HL-60 (cell line): ENCODE measurements around the gene NR2C1.

Experiments
- GABPA ChIP-seq: IDR thresholded peaks from 2 replicates; pipeline ENCODE4 v1.6.1; 2012; ENCODE audit warnings: low read depth
- POLR2AphosphoS5 ChIP-seq: IDR thresholded peaks from 2 replicates; pipeline ENCODE4 v1.6.1; 2012; ENCODE audit warnings: low read depth
- SPI1 ChIP-seq: IDR thresholded peaks from 2 replicates; pipeline ENCODE4 v1.6.1; 2012; ENCODE audit warnings: low read depth, mild to moderate bottlenecking, borderline replicate concordance
- TF ChIP-seq, protein P1 (sequence below): IDR thresholded peaks from one replicate; pipeline ENCODE4 v1.5.1; 2011; ENCODE audit warnings: low read length, control low read depth, inconsistent platforms; ENCODE audit not compliant: insufficient read depth
- TF ChIP-seq, protein P2 (sequence below): IDR thresholded peaks from 2 replicates; pipeline ENCODE4 v1.6.1; 2012; ENCODE audit warnings: low read depth; ENCODE audit not compliant: insufficient replicate concordance

DNA sequence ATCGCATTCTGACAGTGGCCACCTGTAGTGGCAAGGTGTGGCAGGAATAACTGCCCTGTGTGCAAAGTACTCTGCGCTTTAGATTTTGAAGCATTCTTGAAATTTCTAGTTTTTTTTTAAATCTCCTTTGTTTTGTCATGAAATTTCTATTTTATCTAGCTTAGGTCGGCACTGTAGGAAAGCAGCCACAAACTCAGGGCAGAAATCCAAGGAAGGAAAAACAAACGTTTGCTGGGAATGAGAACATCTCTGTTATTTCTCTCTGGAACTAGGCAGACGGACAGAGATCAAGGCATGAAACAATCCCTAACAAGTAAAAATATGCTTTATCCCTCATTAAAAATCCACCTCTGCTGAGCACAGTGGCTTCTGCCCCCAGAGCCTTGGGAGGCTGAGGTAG is 1.3 kb upstream of the NR2C1 start:
- TF ChIP-seq, protein P1, sequence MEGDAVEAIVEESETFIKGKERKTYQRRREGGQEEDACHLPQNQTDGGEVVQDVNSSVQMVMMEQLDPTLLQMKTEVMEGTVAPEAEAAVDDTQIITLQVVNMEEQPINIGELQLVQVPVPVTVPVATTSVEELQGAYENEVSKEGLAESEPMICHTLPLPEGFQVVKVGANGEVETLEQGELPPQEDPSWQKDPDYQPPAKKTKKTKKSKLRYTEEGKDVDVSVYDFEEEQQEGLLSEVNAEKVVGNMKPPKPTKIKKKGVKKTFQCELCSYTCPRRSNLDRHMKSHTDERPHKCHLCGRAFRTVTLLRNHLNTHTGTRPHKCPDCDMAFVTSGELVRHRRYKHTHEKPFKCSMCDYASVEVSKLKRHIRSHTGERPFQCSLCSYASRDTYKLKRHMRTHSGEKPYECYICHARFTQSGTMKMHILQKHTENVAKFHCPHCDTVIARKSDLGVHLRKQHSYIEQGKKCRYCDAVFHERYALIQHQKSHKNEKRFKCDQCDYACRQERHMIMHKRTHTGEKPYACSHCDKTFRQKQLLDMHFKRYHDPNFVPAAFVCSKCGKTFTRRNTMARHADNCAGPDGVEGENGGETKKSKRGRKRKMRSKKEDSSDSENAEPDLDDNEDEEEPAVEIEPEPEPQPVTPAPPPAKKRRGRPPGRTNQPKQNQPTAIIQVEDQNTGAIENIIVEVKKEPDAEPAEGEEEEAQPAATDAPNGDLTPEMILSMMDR = no peak
- TF ChIP-seq, protein P2, sequence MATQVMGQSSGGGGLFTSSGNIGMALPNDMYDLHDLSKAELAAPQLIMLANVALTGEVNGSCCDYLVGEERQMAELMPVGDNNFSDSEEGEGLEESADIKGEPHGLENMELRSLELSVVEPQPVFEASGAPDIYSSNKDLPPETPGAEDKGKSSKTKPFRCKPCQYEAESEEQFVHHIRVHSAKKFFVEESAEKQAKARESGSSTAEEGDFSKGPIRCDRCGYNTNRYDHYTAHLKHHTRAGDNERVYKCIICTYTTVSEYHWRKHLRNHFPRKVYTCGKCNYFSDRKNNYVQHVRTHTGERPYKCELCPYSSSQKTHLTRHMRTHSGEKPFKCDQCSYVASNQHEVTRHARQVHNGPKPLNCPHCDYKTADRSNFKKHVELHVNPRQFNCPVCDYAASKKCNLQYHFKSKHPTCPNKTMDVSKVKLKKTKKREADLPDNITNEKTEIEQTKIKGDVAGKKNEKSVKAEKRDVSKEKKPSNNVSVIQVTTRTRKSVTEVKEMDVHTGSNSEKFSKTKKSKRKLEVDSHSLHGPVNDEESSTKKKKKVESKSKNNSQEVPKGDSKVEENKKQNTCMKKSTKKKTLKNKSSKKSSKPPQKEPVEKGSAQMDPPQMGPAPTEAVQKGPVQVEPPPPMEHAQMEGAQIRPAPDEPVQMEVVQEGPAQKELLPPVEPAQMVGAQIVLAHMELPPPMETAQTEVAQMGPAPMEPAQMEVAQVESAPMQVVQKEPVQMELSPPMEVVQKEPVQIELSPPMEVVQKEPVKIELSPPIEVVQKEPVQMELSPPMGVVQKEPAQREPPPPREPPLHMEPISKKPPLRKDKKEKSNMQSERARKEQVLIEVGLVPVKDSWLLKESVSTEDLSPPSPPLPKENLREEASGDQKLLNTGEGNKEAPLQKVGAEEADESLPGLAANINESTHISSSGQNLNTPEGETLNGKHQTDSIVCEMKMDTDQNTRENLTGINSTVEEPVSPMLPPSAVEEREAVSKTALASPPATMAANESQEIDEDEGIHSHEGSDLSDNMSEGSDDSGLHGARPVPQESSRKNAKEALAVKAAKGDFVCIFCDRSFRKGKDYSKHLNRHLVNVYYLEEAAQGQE = no peak
- TF ChIP-seq SPI1 = no peak
- TF ChIP-seq GABPA = no peak
- no peak for TF ChIP-seq POLR2AphosphoS5
